ENCODE results near the gene WSCD2.

WSCD2 gene

DNA sequence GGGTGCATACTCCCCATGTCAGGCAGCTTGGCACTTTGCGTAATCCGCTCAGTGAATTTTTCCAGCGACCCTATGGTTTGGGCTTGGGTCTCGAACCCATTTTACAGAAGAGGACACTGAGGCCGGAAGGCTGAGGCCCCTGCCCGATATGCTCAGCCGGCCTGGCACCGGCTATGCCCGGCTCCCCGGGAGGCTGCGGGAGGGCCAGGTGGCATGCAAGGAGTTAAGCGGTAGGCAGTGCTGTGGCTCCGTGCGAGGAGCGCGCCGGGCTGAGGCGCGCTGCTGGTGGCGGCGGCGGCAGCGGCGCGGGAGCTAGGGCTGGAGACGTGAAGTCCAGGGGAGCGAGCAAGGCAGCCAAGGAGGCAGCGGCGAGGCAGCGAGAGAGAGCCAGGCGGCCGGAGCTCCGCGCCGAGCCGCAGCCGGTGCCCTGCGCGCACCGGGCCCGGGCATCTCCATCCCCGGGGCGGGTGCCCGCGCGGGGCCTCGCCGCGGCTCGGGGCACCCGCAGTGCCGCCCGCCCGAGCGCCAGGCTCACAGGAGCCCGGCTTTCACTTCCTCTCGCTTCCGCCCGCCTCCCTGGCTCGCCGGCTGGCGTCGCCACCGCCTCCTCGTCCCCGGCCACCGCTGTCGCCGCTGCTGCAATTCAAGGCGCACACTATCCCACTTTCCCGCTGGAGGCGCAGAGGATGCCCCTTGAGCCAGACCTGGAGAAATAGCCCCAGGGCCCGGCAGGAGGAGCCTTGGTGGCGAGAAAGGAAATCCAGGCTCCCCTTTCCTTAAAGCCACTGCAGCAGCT, at the start of gene WSCD2:
Gene WSCD2, plus strand, starts transcription at position 272 of the 796 bp plus-strand sequence. CDS start 66,545 bp downstream, outside the sequence.
- no peak for DNase-seq (ENCODE audit: extremely low read depth in 1 of 2, low read depth in 1 of 2)

- no peak for DNase-seq (ENCODE audit: extremely low read depth in 1 of 2, low read depth in 1 of 2)
Observed at GRCh38 chr12:108079721-108080120, 49.4 kb upstream of the WSCD2 start.

DNA sequence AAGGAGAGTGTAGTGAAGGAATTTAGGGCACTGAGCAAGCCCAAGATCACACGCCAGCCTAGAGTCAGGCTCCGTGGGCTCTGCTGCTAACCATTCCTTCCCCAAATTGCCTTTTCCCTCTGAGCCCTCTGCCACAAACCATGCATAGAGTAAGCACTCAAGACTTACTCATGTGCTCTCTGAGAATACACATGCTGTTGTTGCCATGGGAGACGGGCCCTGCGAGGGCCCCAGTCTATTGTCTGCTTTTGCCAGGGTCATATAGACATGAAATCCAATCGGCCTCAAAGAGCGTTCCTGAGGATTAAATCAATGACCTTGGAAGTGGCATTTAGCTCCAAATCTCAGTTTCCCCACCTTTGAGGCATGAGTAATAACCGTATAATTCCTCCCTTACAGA, 48.7 kb upstream of the WSCD2 start:
- no peak for DNase-seq (ENCODE audit: extremely low read depth in 1 of 2, low read depth in 1 of 2)

DNA sequence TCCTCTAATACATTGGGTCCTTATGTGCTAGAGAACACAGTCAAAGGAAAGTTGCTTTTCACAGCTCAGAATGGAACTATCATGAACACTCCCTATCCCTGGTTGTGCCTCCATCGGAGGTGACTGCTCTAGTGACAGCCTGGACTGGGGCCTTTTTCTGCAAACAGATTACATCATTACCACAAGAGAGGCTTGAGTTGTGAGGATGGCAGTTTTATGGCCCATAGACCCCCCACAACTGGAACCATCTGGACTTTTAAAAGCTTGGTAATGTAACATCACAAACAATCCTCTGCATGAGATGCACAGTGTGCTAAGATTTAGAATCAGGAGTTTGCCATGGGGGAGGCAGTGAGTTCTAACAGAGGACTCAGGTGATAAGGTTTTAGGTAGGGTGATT, 46.6 kb upstream of the WSCD2 start:
- DNase-seq (ENCODE audit: extremely low read depth in 1 of 2, low read depth in 1 of 2), result no peak

GRCh38 chr12:108087900-108088299, 41.2 kb upstream of the WSCD2 start:
- DNase-seq (ENCODE audit: extremely low read depth in 1 of 2, low read depth in 1 of 2), result no peak

- DNase-seq (ENCODE audit: extremely low read depth in 1 of 2, low read depth in 1 of 2), result no peak
Observed at GRCh38 chr12:108090107-108090899, 38.8 kb upstream of the WSCD2 start.

- no peak for DNase-seq (ENCODE audit: extremely low read depth in 1 of 2, low read depth in 1 of 2)
Observed at GRCh38 chr12:108090932-108091678, 38.0 kb upstream of the WSCD2 start.

- DNase-seq (ENCODE audit: extremely low read depth in 1 of 2, low read depth in 1 of 2), result no peak
Observed at GRCh38 chr12:108091679-108092051, 37.4 kb upstream of the WSCD2 start.

DNA sequence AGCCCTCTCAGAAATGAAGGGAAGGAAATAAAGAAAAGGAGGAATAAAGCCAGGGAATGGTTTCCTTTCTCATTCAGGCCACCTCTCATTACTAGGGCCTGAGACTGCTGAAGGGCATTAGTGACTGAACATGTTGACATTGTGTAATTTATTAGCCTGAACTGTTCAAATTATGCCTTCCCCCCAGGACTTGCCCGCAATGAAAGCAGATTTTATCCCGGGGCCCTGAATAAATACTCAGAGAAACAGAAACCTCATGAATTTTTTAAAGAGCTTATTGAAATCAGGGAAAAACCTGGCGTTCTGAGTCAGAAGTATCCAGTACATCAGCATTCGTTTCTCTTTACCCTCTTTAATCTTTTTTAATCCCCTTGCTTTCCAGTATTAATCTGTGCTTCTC, 35.9 kb upstream of the WSCD2 start:
- no peak for DNase-seq (ENCODE audit: extremely low read depth in 1 of 2, low read depth in 1 of 2)

GRCh38 chr12:108094056-108094649, 34.9 kb upstream of the WSCD2 start:
- no peak for DNase-seq (ENCODE audit: extremely low read depth in 1 of 2, low read depth in 1 of 2)

GRCh38 chr12:108097160-108097911, 31.8 kb upstream of the WSCD2 start:
- no peak for DNase-seq (ENCODE audit: extremely low read depth in 1 of 2, low read depth in 1 of 2)

GRCh38 chr12:108098374-108098773, 30.7 kb upstream of the WSCD2 start:
- DNase-seq (ENCODE audit: extremely low read depth in 1 of 2, low read depth in 1 of 2), result no peak

- DNase-seq (ENCODE audit: extremely low read depth in 1 of 2, low read depth in 1 of 2), result no peak
Observed at GRCh38 chr12:108099073-108099472, 30.0 kb upstream of the WSCD2 start.

DNA sequence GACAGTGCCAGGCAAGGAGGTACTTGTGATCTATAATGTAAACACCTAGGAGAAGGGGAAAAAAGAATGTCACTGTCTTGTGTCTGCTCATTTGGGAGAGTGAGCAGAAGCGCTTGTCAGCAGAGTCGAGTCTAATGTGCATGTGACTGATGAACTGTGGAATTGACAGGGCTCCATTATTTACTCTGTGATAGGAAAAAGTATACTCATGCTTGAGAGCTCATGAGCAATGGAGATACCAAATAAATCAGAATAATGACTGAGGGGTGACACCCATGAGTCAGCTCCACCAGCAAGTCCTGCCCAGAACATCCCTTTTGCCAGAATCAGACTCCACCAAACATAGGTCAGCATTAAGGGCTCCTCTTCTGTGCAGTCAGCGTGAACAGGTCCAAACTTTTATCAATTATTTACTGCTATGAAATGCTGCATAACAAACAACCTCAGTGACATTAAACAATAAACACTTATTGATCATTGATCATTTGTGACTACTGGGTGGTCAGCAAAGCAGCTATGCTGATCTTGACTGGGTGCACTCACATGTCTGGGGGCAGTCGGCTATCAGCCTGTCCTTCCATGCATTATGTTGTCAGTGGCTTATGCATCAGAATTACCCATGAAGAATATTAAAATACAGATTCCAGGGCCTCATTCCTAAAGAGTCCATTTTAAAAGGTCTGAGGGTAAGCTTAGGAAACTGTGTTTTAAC, 29.2 kb upstream of the WSCD2 start:
- DNase-seq (ENCODE audit: extremely low read depth in 1 of 2, low read depth in 1 of 2), result no peak

DNA sequence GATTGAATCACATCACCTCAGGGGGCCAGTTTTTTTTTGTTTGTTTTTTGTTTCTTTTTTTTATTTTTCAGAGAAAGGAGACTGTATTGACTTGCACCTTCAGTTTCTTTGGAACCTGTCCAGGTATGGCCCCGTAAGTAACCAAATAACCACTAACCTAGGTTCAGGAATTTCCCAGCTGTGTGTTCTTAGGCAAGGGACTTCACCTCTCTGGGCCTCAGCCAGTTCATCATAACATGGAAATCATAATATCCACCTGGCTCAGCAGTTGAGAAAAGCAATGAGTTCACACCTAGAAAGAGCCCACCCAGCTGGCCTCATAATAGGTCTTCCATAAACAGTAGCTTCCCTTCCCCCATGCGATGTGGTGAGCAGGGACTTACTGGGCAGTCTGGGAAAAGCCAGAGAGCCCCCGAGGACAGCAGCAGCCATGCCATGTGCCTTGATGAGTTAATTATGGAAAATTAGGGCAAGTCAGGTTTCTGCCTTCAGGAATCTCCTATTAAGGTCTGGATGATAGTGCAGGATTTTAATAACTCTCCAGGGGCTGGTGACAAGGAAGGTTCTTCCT, 27.4 kb upstream of the WSCD2 start:
- no peak for DNase-seq (ENCODE audit: extremely low read depth in 1 of 2, low read depth in 1 of 2)

DNA sequence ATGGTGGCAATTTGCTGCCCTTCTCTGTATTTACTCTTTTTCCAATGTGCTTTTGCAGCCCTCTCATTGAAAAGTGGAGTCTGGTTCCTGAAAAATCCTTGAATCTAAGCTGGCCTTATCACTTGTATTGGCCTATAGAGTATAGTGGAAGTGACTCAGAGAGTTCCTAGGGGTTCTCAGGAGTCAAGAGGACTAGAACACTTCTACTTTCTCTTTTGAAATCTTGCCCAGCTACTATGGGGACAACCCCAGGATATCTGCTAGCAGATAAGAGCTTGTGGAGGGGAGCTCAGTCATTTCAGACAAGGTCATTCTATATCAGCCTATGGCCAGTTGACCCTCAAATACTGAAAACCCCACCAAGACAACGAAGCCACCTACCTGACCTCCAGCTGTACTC, 26.7 kb upstream of the WSCD2 start:
- DNase-seq (ENCODE audit: extremely low read depth in 1 of 2, low read depth in 1 of 2), result no peak

- no peak for DNase-seq (ENCODE audit: extremely low read depth in 1 of 2, low read depth in 1 of 2)
Observed at GRCh38 chr12:108103087-108103486, 26.0 kb upstream of the WSCD2 start.

DNA sequence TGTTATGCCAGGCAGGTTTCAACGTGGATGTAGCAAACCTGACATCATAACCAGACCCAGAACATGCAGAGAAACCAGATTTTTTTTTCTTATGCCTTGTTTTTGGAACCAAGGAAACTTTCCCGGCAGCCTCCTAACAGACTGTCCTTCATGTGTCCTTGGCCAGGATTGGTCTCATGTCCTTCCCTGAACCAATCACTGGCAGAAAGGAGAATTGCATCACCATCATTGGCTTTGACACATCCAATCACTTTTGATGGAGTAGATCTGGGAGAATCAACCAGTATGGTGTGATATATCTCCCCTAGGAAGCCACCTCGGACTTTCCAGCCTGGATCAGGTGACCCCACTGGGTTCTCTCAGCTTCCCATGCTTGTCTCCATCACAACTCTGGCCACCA, 25.6 kb upstream of the WSCD2 start:
- no peak for DNase-seq (ENCODE audit: extremely low read depth in 1 of 2, low read depth in 1 of 2)

DNA sequence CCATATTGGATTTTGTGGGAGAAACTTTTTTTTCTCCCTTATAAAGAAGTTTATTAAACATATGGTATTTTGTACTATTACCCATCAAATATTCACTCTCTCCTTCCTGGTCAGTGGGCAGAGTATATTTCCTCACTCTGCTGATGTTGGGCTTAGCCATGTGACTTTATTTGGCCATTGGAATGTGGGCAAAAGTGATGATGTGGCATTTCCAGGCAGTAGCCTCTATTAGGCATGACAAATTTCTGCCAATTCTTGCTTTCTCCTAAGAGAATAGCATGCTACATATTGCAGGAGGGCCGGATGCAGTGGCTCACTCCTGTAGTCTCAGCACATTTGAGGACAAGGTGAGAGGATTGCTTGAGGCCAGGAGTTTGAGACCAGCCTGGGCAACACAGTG, 24.4 kb upstream of the WSCD2 start:
- no peak for DNase-seq (ENCODE audit: extremely low read depth in 1 of 2, low read depth in 1 of 2)

Measured in stimulated activated CD8-positive, alpha-beta memory T cell treated with anti-CD3 and anti-CD28 coated beads, Interleukin-7, amount 100 ng/mL, for 48 hours (primary cell).